ENCODE results near the gene TMEM247.

The TMEM247 gene

DNA sequence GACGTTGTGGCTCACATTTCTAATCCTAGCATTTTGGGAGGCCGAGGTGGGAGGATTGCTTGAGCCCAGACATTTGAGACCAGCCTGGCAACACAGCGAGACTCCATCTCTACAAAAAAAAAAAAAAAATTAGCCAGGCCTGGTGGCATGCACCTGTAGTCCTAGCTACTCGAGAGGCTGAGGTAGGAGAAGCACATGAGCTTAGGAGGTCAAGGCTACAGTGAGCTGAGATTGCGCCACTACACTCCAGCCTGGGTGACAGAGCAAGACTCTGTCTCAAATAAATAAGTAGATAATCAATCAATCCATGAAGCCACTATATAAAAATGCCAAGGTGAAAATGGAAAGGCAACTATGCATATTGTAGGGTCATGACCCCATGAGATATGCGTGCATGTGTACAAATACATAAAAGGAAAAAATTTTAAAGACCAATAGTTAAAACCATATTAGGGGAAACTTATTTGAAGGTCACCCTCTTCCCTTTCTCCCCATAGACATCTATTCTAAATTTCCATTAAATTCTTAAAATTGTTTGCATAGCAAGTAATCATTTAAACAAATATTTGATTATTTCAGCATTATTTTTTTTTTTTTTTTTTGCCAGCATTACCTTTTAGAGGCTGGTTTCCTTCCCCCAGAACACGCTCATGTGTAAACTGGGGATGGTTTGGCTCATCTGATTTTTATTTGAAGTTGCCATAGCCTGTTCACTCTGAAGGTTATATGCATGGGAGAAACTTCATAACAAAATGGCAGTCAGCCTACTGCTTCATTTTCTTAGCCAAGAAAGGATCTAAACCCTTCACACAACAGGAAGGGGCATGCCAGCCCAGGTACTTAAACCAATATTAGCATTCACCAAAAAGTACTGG is 37.3 kb upstream of the TMEM247 start:
- Histone ChIP-seq H3K4me1 (ENCODE audit: control insufficient read depth, insufficient read depth, low read length, unreplicated experiment) (no peaks in the 10 kb centered on the region), H3K36me3 (ENCODE audit: insufficient read depth, low read length) (no peaks in the 10 kb centered on the region), H3K27me3 (ENCODE audit: insufficient read depth, low read length) (no peaks in the 10 kb centered on the region; the same call in 1 of the 2 replicates), H3K4me3 (ENCODE audit: low read depth, low read length) (no peak overlapping the region), H3K79me2 (ENCODE audit: control insufficient read depth, insufficient read depth, low read length, unreplicated experiment) (no peaks in the 10 kb centered on the region), H3K27ac (ENCODE audit: low read depth, low read length) (no peak overlapping the region), H2AFZ (ENCODE audit: low read length, unreplicated experiment) (no peak overlapping the region)

DNA sequence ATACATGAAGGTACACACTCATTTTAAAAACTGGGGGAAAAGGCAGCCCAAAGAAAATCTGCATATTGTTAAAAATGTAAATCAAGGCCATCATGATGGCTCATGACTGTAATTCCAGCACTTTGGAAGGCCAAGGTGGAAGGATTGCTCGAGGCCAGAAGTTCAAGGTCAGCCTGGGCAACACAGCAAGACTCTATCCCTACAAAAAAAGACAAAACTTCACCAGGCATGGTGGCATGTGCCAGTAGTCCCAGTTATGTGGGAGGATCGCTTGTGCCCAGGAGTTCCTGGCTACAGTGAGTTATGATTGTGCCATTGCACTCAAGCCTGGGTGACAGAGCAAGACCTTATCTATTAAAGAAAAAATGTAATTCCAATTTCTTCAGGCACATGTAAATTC is 34.6 kb upstream of the TMEM247 start:
- Histone ChIP-seq H3K4me3 (ENCODE audit: low read depth, low read length) (no peak overlapping the region), H3K27ac (ENCODE audit: low read depth, low read length) (no peak overlapping the region), H3K4me1 (ENCODE audit: control insufficient read depth, insufficient read depth, low read length, unreplicated experiment) (peaks cover 10% of the 10 kb centered on the region), H3K27me3 (ENCODE audit: insufficient read depth, low read length) (no peaks in the 10 kb centered on the region), H3K36me3 (ENCODE audit: insufficient read depth, low read length) (no peaks in the 10 kb centered on the region), H2AFZ (ENCODE audit: low read length, unreplicated experiment) (no peak overlapping the region), H3K79me2 (ENCODE audit: control insufficient read depth, insufficient read depth, low read length, unreplicated experiment) (no peaks in the 10 kb centered on the region)

DNA sequence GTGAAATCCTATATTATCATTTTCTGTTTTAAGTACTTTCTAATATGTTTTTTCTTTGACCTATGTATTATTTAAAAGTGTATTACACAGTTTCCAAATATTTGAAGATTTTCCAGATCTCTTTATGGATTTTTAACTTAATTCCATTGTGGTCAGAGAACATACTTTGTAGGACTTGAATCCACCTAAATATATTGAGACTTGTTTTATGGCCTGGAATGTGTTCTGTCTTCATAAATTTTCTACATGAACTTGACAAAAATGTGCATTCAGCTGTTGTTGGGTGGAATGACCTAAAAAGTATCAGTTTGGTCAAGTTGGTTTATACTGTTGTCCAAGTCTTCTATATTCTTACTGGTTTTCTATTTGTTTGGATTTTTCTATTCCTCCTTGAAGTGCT is 33.8 kb upstream of the TMEM247 start:
- H3K4me3 ChIP-seq (ENCODE audit: low read depth, low read length): no peak overlapping the region
- H3K36me3 ChIP-seq (ENCODE audit: insufficient read depth, low read length): no peaks in the 10 kb centered on the region
- H3K79me2 ChIP-seq (ENCODE audit: control insufficient read depth, insufficient read depth, low read length, unreplicated experiment): no peaks in the 10 kb centered on the region

DNA sequence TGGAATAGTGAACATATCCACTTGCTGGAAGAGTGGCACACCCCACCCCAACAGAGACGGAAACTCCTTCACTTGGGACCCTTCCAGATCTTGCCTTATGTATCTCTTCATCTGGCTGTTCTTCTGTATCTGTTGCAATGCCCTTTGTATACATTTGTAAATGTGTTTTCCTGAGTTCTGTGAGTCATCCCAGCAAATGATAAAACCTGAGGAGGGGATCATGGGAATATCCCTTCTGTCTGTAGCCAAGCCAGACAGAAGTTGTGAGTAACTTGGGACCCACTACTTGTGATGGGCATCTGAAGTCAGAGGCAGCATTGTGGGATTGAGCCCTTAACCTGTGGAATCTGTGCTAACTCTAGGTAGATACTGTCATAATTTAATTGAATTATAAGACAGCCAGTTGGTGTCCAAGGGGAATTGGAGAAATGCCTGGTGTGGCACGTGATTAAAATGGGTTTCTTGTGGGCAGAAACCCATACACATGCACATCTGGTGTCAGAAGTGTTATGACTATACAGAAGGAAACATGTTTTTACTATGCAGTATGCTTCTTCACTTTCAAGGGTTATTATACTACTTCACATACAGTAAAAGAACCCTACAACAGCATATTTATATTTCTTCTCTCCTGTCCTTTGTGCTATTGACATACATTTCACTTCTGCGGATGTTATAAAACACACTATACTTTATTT is 32.3 kb upstream of the TMEM247 start:
- Histone ChIP-seq H2AFZ (ENCODE audit: low read length, unreplicated experiment) (no peak overlapping the region), H3K27ac (ENCODE audit: low read depth, low read length) (no peak overlapping the region), H3K27me3 (ENCODE audit: insufficient read depth, low read length) (no peaks in the 10 kb centered on the region), H3K36me3 (ENCODE audit: insufficient read depth, low read length) (no peaks in the 10 kb centered on the region), H3K79me2 (ENCODE audit: control insufficient read depth, insufficient read depth, low read length, unreplicated experiment) (no peaks in the 10 kb centered on the region), H3K4me3 (ENCODE audit: low read depth, low read length) (no peak overlapping the region), H3K4me1 (ENCODE audit: control insufficient read depth, insufficient read depth, low read length, unreplicated experiment) (peaks cover 12% of the 10 kb centered on the region)

More for the DNA sequence above, 33.8 kb upstream of the TMEM247 start:
- Histone ChIP-seq H2AFZ (ENCODE audit: low read length, unreplicated experiment) (no peak overlapping the region), H3K27me3 (ENCODE audit: insufficient read depth, low read length) (no peaks in the 10 kb centered on the region), H3K4me1 (ENCODE audit: control insufficient read depth, insufficient read depth, low read length, unreplicated experiment) (peaks cover 12% of the 10 kb centered on the region), H3K27ac (ENCODE audit: low read depth, low read length) (no peak overlapping the region)

DNA sequence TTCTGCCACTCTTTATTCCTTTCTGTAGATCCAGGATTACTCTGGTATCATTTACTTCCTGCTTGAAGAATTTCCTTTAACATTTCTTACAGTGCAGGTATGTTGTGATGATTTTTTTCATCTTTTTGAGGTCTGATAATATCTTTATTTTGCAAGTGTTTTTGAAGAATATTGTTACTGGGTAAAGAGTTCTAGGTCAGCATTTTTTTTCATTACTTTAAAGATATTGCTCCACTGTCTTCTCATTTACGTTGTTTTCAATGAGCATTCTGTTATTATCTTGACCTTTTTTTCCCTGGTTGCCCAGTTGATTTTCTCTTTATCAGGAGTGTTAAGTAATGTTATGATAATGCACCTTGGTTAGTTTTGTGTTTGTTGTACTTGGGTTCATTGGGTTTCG is 31.7 kb upstream of the TMEM247 start:
- Histone ChIP-seq H3K79me2 (ENCODE audit: control insufficient read depth, insufficient read depth, low read length, unreplicated experiment) (no peaks in the 10 kb centered on the region), H3K4me1 (ENCODE audit: control insufficient read depth, insufficient read depth, low read length, unreplicated experiment) (peaks cover 12% of the 10 kb centered on the region), H2AFZ (ENCODE audit: low read length, unreplicated experiment) (no peak overlapping the region), H3K27ac (ENCODE audit: low read depth, low read length) (no peak overlapping the region), H3K36me3 (ENCODE audit: insufficient read depth, low read length) (no peaks in the 10 kb centered on the region), H3K27me3 (ENCODE audit: insufficient read depth, low read length) (no peaks in the 10 kb centered on the region), H3K4me3 (ENCODE audit: low read depth, low read length) (no peak overlapping the region)

DNA sequence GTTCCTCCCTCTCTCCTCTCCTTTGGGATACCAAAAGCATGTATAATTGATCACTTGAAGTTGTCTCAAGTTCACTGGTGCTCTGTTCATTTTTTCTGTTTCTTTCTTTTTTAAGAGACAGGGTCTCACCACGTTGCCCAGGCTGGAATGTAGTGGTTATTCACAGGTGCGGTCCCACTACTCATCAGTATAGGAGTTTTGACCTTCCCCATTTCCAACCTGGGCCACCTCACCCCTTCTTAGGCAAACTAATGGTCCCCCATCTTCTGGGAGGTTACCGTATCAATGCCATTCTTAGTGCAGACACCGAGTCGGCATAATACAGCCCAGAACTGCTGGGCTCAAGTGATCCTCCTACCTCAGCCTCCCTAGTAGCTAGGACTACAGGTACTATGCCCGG is 31.3 kb upstream of the TMEM247 start:
- no peaks in the 10 kb centered on the region for H3K79me2 ChIP-seq (ENCODE audit: control insufficient read depth, insufficient read depth, low read length, unreplicated experiment)
- peaks cover 12% of the 10 kb centered on the region for H3K4me1 ChIP-seq (ENCODE audit: control insufficient read depth, insufficient read depth, low read length, unreplicated experiment)
- H3K4me3 ChIP-seq (ENCODE audit: low read depth, low read length): no peak overlapping the region
- H3K36me3 ChIP-seq (ENCODE audit: insufficient read depth, low read length): no peaks in the 10 kb centered on the region
- no peak overlapping the region for H2AFZ ChIP-seq (ENCODE audit: low read length, unreplicated experiment)
- no peak overlapping the region for H3K27ac ChIP-seq (ENCODE audit: low read depth, low read length)
- H3K27me3 ChIP-seq (ENCODE audit: insufficient read depth, low read length): no peaks in the 10 kb centered on the region

DNA sequence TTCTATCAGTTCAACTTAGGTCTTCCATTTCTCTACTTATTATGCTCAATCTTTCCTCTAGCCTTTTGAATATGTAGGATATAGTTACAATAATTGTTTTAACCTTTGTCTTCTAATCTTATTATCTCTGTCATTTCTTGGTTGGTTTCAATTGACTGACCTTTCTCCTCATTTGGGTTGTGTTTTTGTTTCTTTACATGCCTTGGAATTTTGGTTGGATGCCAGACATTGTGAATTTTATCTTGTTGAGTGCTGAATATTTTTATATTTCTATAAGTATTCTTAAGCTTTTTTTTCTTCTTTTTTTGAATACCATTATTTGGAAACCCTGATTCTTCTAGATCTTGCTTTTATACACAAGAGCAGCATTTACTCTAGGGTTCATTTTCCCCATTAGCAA is 30.7 kb upstream of the TMEM247 start:
- Histone ChIP-seq H3K27me3 (ENCODE audit: insufficient read depth, low read length) (no peaks in the 10 kb centered on the region), H3K4me3 (ENCODE audit: low read depth, low read length) (no peak overlapping the region), H3K36me3 (ENCODE audit: insufficient read depth, low read length) (no peaks in the 10 kb centered on the region), H2AFZ (ENCODE audit: low read length, unreplicated experiment) (no peak overlapping the region), H3K4me1 (ENCODE audit: control insufficient read depth, insufficient read depth, low read length, unreplicated experiment) (peaks cover 12% of the 10 kb centered on the region), H3K27ac (ENCODE audit: low read depth, low read length) (no peak overlapping the region), H3K79me2 (ENCODE audit: control insufficient read depth, insufficient read depth, low read length, unreplicated experiment) (no peaks in the 10 kb centered on the region)

DNA sequence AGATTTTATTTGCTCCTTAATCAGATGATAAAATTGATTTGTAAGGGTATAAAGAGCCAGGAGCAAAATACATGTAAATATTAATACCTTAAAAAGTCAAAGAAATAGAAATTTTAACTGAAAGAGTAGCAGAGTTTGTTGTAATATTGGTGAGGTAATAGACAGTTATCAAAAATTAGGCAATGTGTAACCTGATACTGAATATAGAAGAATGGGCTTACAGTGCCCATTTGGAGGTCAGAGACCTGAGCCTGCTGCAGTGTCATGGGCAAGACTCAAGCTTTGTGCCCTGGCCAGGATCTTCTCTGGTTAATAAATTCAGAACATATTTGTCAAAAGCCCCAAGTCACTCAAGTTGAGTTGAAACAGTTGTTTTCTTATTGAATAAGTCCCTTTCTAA is 29.7 kb upstream of the TMEM247 start:
- H3K79me2 ChIP-seq (ENCODE audit: control insufficient read depth, insufficient read depth, low read length, unreplicated experiment): no peaks in the 10 kb centered on the region
- H3K36me3 ChIP-seq (ENCODE audit: insufficient read depth, low read length): no peaks in the 10 kb centered on the region
- no peaks in the 10 kb centered on the region for H3K27me3 ChIP-seq (ENCODE audit: insufficient read depth, low read length)
- H2AFZ ChIP-seq (ENCODE audit: low read length, unreplicated experiment): no peak overlapping the region
- peaks cover 12% of the 10 kb centered on the region for H3K4me1 ChIP-seq (ENCODE audit: control insufficient read depth, insufficient read depth, low read length, unreplicated experiment)
- H3K4me3 ChIP-seq (ENCODE audit: low read depth, low read length): no peak overlapping the region
- H3K27ac ChIP-seq (ENCODE audit: low read depth, low read length): no peak overlapping the region

DNA sequence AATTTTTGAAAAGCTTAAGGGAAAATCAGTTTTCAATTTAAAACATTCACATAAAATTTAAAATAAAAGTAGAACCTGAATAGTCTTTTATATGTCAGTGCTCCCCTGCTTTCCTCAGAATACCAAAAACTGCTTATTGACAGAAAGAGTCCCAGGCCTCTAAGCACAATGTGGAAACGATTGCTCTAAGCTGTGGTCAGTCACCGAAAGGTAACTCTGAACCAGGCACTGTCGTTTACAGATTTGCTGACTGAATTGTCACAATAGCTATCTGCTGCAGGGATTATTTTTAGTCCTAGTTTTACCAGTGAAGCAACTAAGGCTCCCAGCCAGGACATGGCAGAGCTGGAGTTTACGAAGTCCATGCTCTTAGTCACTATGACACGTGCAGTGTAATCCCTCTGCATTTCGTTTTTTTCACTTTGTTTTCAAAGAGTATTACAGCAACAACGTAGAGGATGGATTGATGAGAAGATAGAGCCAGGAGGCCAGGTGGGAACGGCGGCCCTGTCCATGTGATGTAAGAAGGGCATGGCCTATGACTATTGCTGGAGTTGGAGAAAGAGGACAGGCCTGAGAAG is 28.1 kb upstream of the TMEM247 start:
- Histone ChIP-seq H2AFZ (ENCODE audit: low read length, unreplicated experiment) (no peak overlapping the region), H3K27me3 (ENCODE audit: insufficient read depth, low read length) (no peaks in the 10 kb centered on the region), H3K27ac (ENCODE audit: low read depth, low read length) (no peak overlapping the region), H3K36me3 (ENCODE audit: insufficient read depth, low read length) (no peaks in the 10 kb centered on the region), H3K79me2 (ENCODE audit: control insufficient read depth, insufficient read depth, low read length, unreplicated experiment) (no peaks in the 10 kb centered on the region), H3K4me1 (ENCODE audit: control insufficient read depth, insufficient read depth, low read length, unreplicated experiment) (peaks cover 12% of the 10 kb centered on the region), H3K4me3 (ENCODE audit: low read depth, low read length) (no peak overlapping the region)

DNA sequence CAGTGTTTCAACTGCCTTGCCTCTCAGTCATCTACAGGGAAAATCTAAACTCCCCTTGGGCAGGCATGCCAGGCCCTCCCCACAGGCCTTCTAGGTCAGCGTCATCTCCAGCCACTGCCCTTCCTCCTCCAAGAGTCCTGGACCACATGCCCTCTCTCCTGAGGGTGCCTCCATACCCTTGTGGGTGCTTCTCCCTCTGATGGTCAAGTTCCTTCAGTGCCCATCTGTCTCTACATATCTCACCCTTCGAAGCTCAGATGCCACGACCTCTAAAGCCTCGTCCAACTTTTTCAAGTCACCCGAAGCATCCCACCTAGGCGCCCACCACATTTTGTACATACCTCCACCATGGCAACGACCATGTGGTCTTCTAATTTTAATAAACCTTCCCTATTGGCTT is 22.6 kb upstream of the TMEM247 start:
- Histone ChIP-seq H3K27me3 (ENCODE audit: insufficient read depth, low read length) (no peaks in the 10 kb centered on the region), H3K4me3 (ENCODE audit: low read depth, low read length) (no peak overlapping the region), H3K79me2 (ENCODE audit: control insufficient read depth, insufficient read depth, low read length, unreplicated experiment) (no peaks in the 10 kb centered on the region), H3K27ac (ENCODE audit: low read depth, low read length) (no peak overlapping the region), H3K36me3 (ENCODE audit: insufficient read depth, low read length) (no peaks in the 10 kb centered on the region), H2AFZ (ENCODE audit: low read length, unreplicated experiment) (no peak overlapping the region), H3K4me1 (ENCODE audit: control insufficient read depth, insufficient read depth, low read length, unreplicated experiment) (peaks cover 2% of the 10 kb centered on the region)

All from ACC112 (cell line).